DND-41 (cell line): ENCODE results near the gene FAM53B.

Experiments
- EZH2 ChIP-seq: IDR thresholded peaks from 3 replicates; pipeline ENCODE4 v1.6.1; 2012; ENCODE audit warnings: borderline replicate concordance, low read depth, mild to moderate bottlenecking, moderate library complexity, low read length, inconsistent platforms; ENCODE audit not compliant: severe bottlenecking
- TF ChIP-seq, protein P1 (sequence below): IDR thresholded peaks from 2 replicates; pipeline ENCODE4 v1.5.1; 2012; ENCODE audit warnings: borderline replicate concordance, low read length, moderate library complexity, mild to moderate bottlenecking; ENCODE audit not compliant: poor library complexity, severe bottlenecking; ENCODE audit errors: extremely low read depth

DNA sequence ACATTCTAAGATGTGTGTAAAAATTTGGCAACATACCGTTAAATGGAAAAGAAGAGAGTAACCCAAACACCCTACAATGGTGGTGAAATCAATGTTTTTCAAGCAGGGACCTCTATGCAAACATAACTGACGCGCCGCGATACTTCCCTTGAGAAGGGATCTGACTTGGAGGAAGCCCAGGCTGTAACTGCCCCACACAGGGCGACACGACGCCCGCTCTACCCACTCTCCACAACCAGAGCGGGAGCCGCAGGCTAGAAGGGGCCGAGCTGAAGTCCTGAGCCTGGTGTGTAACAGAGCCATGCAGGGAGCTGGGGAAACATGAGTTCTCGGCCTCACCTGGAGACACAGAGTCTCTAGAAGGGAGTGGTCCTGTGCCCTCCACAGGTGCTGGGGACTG is 120.2 kb downstream of the FAM53B start:
- TF ChIP-seq, protein P1, sequence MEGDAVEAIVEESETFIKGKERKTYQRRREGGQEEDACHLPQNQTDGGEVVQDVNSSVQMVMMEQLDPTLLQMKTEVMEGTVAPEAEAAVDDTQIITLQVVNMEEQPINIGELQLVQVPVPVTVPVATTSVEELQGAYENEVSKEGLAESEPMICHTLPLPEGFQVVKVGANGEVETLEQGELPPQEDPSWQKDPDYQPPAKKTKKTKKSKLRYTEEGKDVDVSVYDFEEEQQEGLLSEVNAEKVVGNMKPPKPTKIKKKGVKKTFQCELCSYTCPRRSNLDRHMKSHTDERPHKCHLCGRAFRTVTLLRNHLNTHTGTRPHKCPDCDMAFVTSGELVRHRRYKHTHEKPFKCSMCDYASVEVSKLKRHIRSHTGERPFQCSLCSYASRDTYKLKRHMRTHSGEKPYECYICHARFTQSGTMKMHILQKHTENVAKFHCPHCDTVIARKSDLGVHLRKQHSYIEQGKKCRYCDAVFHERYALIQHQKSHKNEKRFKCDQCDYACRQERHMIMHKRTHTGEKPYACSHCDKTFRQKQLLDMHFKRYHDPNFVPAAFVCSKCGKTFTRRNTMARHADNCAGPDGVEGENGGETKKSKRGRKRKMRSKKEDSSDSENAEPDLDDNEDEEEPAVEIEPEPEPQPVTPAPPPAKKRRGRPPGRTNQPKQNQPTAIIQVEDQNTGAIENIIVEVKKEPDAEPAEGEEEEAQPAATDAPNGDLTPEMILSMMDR: no peak
- no peak for TF ChIP-seq EZH2
